ENCODE data around the gene GRID1.

The GRID1 gene

DNA sequence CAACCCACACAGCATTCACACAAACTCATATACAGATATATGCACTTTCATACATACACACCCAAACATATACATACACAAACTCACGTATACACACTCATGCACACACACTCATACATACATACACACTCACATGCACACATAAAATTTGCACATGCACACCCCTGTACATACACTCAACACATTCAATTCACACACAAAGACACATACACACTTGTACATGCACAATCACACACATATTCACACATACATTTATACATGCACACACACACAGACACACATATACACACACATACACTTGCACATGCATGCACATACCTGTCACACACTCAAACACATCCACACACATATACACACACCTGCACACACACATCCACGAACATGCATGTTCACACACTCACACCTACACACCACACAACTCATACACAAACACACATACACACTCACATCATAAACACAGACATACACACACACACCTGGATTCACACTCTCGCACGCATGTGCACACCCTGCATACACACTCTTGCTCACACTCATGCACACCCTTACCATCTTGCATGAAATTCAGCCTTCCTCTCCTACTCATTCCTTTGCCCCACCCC, 451.2 kb downstream of the GRID1 start:
- DNase-seq: no peak

DNA sequence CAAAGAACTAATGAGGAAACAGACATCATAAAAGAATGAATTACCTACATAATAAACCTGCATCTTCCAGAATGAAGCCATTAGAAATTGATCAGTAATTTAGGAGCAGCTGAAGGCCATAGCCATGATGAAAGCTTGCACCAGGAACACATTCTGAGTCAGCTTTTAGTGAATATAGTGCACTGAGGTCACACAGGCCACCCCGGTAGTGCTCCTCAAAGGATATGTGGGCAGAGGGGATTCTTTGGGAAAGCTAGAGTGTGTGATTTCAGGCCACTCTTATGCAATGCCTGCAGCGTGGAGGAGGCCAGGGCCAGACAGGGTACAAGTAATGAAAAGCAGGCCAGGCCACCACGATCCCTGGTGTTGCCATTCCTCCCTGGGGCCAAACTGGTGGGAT, 451.9 kb downstream of the GRID1 start:
- DNase-seq: no peak

GRCh38 chr10:85908462-85908861, 458.1 kb downstream of the GRID1 start:
- no peak for DNase-seq

DNA sequence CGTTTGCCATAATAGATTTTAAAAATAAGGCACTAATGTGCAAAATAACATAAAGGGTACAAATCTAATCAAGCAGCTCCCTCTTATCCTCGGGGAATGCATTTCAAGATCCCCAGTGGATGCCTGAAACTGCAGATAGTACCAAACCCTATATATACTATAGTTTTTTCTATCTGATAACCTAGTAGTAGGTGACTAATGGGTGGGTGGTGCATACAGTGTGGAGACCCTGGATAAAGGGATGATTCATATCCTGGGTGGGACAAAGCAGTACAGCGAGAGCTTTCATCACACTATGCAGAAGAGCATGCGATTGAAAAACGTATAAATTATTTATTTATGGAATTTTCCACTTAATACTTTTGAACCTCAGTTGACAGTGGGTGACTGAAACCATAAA, 464.5 kb downstream of the GRID1 start:
- DNase-seq: no peak

GRCh38 chr10:85901599-85901998, 465.0 kb downstream of the GRID1 start:
- no peak for DNase-seq

DNA sequence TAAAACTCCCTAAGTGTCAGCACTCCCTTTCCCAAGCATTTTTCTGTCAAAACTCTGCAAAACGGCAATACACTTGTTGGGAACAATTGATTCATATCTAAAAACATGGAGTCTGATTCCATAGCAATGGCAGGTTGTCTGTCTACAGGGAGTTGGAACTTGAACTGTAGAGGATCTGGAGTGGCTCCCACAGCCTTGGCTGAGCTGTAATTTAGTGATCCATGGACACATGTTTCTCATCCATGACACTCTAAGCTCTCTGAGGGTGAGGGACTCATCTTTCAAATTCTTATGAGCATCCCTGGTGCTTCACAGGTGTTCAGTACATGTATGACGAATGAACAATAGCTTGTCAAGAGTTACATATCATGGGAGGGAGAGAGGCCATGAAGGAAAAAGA, 466.1 kb downstream of the GRID1 start:
- DNase-seq: no peak

DNA sequence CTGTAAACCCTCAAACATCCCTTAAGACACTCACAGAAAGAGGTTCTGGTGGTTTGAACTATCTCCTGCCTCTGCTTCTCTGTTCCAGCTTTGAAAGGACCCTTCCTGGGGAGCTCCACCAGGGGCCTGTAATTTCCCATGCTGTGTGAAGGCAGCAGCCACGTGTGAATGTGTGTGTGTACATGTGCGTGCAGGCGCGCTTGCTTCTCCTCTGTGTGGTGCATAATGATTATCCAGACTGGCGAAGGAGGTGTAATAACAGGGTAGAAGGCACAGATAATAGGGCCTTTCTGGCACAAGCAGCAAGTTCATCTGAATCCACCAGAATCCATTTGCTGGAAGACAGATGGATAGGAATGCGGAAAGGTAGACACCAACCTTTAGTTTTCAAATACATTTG, 466.5 kb downstream of the GRID1 start:
- no peak for DNase-seq

DNA sequence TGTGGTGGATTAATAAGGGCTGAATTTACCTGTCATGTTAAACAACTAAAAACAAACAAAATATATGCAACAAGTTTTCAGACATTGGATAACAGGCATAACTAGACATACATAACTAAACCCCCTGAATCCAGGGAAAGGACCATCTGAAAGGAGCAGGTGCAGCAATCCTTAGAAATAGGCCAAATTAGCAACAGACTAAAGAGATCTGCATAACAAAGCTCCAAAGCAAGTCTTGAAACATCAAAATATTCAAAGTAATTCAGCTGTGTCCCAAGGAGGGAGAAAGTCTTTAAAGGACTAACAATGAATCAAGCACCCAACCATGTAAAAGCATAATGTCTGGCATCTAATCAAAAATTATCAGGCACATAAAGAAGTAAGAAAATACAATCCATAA, 475.1 kb downstream of the GRID1 start:
- DNase-seq: no peak

DNA sequence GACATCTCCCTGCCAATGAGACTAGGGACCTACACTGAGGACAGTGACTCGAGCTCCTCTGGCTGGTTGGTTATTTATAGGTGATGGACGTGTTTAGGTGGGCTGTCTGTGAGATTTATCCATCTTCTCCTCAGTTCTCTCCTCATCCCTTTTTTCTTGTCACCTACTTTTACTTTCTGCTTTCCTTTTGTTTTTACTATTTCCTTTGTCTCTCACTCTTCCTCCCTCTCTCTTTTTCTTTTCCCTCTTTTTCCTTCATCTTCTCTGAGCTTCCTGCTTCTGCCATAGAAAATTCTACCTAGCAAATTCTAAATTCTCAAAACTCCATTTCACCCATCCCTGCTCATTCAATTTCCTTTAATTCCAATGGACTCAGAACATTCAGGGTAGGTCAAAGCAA, 478.0 kb downstream of the GRID1 start:
- no peak for DNase-seq

DNA sequence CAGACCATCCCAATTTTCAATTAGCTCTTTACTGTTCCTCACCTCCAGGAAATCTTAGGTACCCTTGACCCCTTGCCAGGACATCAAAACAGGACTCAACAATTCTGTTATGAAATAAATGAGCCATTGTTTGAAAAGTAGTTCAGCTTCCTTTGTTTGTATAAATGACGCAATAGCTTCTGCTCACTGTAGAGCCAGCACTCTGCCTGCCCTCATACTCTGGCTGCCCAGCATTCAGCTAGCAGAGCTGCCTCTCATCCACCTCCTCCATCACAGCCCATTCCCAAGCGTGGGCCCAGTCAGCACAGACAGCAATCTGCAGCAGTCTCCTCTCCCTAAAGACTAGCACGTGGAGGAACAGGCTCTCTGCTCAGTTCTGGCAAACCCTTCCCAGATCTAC, 478.6 kb downstream of the GRID1 start:
- DNase-seq: no peak

GRCh38 chr10:85874208-85874607, 492.4 kb downstream of the GRID1 start:
- no peak for DNase-seq

DNA sequence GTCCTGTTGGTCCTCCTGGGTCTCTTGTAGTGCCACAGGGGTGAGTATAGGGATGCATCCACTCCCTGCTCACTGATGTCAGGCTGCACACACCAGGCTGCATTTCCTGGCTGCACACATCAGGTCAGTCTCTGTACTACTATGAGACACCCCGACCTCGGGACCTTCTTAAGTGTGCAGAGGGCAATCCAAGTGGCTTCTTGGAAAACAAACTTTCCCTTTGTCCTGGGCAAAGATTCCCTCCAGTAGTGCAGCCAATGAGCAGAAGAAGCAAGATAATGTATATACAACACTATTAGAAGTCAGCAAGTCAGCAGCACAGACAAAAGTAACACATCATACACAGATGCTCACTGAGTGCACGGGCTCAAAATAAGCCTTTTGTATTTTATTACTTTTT, 493.5 kb downstream of the GRID1 start:
- no peak for DNase-seq

DNA sequence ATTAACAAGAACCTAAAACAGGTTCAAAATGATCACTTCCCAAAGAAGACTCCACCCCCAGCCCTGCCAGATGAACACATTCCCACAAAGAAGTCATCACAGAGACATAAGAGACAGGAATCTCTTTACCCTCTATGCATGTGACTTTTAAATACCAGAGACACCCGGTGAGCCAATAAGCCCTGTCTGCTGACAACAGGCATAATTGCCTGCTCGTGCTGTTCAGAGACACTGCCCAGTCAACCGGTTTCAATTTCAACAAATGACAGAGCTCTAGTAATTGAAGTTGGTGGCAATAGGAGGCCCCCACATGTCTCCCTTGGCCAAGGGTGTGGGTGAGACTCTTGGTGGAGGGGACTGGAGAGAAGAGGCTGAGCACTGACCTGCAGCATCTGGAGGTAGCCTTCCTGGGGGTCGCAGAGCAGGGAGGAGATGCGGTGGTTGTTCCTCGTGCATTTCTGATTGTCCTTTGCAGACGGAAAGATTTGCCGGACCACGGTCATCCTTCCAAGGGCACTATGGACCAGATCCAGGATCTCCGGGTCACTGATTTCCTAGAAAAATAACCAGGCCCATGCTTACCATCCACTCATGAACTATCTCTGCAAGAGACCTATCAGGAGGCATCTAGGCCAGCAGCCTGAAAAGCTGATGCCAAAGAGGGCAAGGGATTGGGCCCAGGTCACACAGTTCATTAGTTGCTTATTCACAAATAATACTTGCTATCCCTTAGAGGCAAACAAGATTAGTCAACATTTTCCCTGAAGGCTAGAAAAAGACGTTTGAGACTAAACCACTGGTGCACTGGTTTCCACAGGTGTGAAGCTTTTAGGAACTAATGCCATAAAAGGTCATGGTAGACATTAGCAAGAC, 497.7 kb downstream of the GRID1 start:
- no peak for DNase-seq

DNA sequence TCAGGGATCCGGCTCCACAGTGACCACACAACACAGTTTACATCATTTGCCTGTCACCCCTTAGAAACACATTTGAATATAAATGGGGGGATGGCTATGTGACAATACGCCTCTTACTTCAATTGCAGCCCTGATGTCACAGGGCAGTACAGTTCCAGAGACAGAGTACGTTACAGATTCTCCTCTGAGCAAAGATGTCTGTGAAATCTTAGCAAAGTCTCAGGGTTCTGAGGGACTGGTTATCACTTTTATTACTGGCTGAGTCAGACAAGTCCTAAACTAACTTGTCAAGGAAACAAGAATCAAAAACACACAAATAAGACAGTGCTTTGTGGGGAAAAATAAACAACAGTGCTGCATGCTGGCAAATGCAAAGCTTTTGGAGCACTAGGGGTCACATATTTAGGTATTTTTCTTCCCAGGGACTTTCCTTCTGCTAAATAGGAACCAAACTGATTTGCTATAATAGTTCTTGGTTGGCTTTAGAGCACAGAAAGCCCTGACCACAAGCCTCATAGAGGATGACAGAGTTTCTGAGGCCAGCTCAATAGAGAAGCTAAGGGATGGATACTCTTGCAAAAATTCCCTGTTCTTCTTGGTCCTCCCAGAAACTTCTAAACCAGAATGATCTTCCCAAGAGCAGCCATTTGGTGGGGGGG, 501.6 kb downstream of the GRID1 start:
- no peak for DNase-seq

GRCh38 chr10:85864173-85864549, 502.4 kb downstream of the GRID1 start:
- no peak for DNase-seq

DNA sequence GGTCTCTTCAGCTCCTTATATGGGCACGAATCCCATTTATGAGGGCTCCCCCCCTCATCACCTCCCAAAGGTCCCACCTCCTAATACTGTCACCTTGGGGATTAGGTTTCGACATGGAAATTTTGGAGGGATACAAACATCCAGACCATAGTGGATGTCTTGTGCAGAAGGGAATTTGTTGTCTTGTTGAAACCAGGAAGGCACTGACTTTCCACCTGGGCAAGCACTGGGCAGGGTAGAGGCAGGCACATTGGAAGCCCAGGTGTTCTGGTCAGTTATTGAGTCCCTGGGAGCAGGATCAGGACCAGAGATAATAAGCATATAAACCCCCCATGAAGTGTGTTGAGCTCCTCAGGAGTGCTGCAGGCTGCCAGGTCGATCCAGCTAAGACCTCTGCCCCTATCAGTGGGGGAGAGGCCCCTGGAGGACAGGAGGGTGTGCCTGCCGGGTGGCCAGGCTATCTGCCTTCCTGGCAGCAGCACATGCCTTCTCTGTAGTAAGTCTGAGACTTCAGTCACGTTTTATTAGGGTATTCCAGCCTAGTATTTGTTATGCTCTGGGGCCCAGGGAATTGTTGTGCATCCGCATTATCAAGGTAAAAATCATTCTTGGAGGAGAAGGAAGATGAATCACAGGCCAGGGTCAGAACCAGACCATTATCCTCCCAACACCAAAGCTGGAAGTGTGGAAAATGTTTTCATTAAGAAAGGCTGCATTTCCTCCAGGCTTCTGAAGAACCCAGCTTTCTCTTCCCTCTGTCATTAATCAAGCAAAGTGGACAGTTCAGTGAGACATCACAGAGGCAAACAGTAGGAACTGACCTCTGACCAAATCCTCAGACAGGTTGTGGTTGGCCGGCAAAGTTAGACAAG, 503.1 kb downstream of the GRID1 start:
- DNase-seq: no peak

GRCh38 chr10:85862771-85863170, 503.8 kb downstream of the GRID1 start:
- no peak for DNase-seq

- DNase-seq: no peak
Observed at GRCh38 chr10:85861513-85862197, 504.9 kb downstream of the GRID1 start.

- no peak for DNase-seq
Observed at GRCh38 chr10:85859859-85860258, 506.7 kb downstream of the GRID1 start.

- no peak for DNase-seq
Observed at GRCh38 chr10:85858776-85859515, 507.6 kb downstream of the GRID1 start.

DNA sequence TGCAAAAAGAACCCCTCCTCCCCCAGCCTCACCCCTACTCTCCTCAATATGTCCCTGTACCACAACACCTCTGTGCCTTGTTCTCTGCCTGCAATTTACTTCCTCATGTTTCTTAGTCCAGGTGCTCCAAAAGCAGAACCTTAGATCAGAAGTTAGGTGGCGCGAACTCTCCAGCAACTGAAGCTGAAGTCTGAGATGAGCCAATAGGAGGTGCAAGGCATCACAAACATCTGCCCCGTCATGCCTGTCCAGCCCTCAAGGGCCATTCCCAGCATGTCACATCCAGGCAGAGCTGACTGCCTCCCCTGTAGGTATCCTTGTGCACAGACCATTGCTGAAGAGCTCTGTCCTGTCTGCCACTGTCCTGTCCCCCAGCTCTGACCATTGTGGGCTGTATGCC, 508.8 kb downstream of the GRID1 start:
- DNase-seq: no peak

DNA sequence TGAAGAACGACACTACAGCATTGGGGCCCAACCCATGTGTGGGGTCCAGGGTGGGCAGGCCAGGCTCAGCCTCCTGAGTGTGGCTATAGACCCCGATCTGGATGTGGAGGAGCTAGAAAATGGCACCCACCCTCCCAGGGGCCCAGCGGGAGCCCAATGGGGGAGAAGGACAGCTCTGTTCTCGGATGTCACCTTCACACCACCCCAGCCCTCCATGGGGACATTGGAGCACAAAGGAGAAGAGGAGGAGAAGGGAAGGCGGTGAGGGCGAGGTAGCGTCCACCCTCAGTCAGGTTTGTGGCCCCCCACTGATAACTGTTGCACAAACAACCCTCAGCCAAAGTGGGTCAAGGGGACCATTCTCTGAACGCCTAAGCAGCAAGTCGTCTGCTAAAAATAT, 509.3 kb downstream of the GRID1 start:
- DNase-seq: no peak

Measured in T-helper 2 cell (primary cell).